Measurements from ENCODE around the gene FBXO33.

DNA sequence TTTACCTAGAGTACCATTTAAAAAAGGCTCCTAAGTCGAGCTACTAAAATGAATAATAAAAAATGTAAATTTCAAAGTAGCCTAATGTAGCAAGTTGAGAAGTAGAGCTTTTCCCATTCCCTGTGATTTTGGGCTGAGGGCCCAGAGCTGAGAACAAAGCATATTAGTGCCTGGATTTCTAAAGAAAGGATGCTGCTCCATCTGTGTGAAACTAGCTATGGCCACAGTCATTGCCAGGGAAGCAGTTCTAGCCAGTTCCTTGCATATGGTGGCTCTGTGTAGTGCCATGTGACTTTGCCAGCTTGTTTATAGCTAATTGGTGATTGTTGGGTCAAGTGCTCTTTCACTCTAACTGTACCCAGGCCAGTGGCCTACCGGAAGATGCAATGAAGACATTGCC, 20.4 kb upstream of the FBXO33 start:
- no peak for TF ChIP-seq GATA3 (IDR thresholded peaks at IDR 0.05; ENCODE audit: low read depth, low read length)
- TF ChIP-seq GATA2 (IDR thresholded peaks at IDR 0.05; ENCODE audit: low read depth, low read length) = no peak

Data from SH-SY5Y (cell line).